BE2C (cell line): ENCODE measurements around the gene PEMT.

Experiments
- DNase-seq: peaks from one replicate; pipeline ENCODE4 v3.0.0-alpha.2; 2020
- H3K27me3 ChIP-seq: fragments of 250-450 bp; sonication (Bioruptor Pico); 2 replicates; pipeline ENCODE4 v1.5.1; 2020; ENCODE audit warnings: mild to moderate bottlenecking
- H3K36me3 ChIP-seq: fragments of 250-450 bp; sonication (Bioruptor Pico); 2 replicates; pipeline ENCODE4 v1.5.1; 2020; ENCODE audit warnings: mild to moderate bottlenecking
- H3K4me1 ChIP-seq: fragments of 250-450 bp; sonication (Bioruptor Pico); 2 replicates; pipeline ENCODE4 v1.5.1; 2020
- H3K4me3 ChIP-seq: 2 replicates; pipeline ENCODE4 v1.5.1; 2011; ENCODE audit warnings: low read depth, low read length
- H3K9me3 ChIP-seq: fragments of 250-450 bp; sonication (Bioruptor Pico); 2 replicates; pipeline ENCODE4 v1.5.1; 2020
- CTCF ChIP-seq: IDR thresholded peaks from 2 replicates; pipeline ENCODE4 v1.5.1; 2012; ENCODE audit warnings: mild to moderate bottlenecking, low read depth, low read length

PEMT gene

DNA sequence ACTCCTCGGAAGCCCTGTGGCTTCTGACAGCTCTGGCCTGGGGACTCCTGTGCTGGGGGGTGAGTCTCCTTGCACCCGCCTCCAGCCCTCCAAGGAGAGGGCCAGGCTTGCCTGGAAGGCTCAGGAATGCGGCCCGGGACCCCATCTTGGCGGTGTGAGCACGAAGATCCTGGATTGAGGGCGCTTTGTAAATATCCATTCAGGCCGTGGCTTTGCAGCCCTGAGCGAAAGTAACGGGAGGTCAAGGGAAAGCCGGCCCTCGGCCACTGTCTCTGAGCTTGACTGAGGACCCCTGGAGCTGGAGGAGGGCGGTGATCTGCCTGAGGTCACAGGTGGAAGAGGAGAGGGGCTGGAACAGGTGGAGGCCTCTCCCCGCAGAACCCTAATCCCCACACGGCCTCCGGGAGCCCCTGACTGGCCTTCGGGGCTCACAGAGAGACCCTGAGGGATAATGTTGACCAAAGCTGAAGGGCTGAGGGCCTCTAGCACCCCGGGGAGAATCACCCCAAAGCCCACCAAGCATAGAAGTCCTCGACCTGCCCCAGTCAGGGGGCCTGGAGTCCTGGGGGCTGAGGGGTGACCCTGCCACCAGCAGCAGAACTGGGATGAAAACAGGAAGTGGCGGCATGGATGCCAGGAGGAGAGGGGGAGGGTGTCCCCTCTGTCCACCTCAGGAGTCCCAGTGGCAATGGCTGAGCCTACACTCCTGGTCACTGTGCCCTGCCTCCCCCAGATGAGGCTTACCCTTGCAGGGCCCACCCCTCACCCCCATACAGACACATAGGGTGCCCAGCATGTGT is 87.0 kb downstream of the PEMT start:
- no peaks in the 10 kb centered on the region for H3K4me1 ChIP-seq
- H3K36me3 ChIP-seq = no peaks in the 10 kb centered on the region
- no peaks in the 10 kb centered on the region for H3K27me3 ChIP-seq
- no peak for TF ChIP-seq CTCF
- no peaks in the 10 kb centered on the region for H3K9me3 ChIP-seq
- no peak for DNase-seq
- H3K4me3 ChIP-seq = no peak overlapping the region

DNA sequence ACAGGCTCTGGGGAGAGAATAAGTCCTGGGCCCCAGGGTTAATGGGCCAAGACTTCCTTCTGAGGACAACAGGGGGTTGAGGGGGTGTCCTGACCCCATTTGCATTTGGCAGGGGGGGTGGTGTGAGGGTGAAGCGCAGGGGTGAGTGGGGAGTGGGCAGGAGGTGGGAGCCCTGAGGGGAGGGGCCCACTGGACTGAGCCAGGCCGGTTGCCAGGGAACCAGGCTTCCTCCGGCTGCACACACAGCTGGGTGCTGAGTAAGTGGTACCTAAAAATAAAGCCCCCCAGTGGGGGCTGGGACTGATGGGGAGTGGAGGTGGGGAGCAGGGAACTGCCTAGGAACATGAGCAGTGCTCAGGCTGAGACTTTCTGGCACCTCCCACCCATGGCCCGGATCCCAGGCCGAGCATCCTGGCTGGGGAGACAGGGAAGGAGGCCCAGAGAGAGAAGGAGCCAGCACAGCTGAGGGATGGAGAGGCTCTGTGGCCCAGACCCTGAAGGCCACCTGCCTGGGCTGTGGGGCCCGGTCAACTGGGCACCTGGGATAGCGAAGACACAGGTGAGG is 87.9 kb downstream of the PEMT start:
- DNase-seq = no peak
- no peak overlapping the region for H3K4me3 ChIP-seq
- H3K4me1 ChIP-seq = no peaks in the 10 kb centered on the region
- H3K36me3 ChIP-seq = no peaks in the 10 kb centered on the region
- H3K9me3 ChIP-seq = no peaks in the 10 kb centered on the region
- H3K27me3 ChIP-seq = no peaks in the 10 kb centered on the region
- no peak for TF ChIP-seq CTCF

DNA sequence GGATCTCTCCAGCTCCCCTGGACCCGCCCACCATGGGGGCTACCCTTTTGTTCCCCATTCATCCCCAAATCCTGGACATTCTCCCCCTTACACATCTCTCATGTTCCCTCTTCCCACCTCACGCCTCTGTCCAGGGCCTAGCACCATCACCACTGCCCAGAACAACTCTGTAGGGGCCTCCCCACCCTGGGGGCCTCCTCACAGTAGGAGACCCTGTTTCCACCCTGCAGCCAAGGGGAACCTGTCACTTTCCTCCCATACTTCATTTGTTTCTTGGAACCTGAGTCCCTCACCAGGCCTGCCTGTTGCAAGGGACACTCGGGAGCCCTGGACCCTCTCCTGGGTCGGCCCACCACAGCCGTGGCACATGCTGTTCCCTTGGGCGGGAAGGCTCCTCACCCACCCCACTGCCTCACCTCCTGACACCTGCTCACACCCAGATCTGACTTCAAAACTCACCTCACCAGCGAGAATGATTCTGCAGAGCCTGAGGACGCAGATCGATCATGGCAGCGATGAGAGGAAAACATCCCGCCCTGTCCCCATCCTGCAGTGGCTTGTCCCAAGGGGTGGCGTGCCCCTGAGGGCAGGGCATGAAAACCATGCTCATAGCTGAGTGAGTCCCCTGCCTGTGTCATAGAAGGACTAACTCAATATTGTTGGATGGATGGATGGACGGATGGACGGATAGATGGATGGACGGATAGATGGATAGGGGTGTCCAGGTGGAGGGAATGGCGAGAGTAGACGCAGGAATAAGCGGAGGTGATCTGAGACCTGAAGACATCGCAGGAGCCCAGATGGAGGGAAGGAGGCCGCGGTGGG is 88.6 kb downstream of the PEMT start:
- H3K36me3 ChIP-seq = no peaks in the 10 kb centered on the region

DNA sequence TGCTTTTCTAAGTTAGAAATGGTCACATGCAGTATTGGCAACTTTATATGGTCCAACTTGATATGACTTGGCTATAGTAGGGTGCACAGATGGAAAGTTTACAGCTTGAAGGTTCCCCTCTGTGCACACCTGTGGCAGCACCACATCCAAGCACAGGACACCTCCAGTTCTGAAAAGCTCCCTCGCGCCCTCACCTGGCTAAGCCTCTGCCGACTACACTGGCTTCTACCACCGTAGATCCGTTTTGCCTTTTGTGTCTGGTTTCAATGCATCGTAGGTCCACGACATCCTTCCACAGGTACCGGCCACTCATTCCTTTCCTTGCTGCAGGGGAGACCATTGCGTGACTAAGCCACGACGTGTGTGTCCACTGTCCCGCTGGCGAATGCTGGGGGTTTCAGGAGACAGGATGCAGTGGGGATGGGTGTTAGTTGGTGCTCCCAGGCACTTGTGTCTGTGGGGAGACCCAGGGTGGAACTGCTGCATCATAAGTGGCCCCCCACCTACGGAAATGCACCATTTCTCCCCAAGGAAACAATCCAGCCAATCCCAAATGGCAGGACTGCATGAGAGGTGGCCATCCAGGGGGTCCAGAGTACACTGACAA is 90.4 kb downstream of the PEMT start:
- Histone ChIP-seq H3K27me3 (peaks cover under 1% of the 10 kb centered on the region; the same call in 1 of the 2 replicates), H3K4me3 (no peak overlapping the region), H3K4me1 (no peaks in the 10 kb centered on the region), H3K36me3 (no peaks in the 10 kb centered on the region), H3K9me3 (no peaks in the 10 kb centered on the region)
- TF ChIP-seq CTCF = no peak
- no peak for DNase-seq

More for the DNA sequence above, 88.6 kb downstream of the PEMT start:
- Histone ChIP-seq H3K4me1 (no peaks in the 10 kb centered on the region), H3K4me3 (no peak overlapping the region), H3K27me3 (no peaks in the 10 kb centered on the region), H3K9me3 (no peaks in the 10 kb centered on the region)
- DNase-seq = no peak
- TF ChIP-seq CTCF = no peak

DNA sequence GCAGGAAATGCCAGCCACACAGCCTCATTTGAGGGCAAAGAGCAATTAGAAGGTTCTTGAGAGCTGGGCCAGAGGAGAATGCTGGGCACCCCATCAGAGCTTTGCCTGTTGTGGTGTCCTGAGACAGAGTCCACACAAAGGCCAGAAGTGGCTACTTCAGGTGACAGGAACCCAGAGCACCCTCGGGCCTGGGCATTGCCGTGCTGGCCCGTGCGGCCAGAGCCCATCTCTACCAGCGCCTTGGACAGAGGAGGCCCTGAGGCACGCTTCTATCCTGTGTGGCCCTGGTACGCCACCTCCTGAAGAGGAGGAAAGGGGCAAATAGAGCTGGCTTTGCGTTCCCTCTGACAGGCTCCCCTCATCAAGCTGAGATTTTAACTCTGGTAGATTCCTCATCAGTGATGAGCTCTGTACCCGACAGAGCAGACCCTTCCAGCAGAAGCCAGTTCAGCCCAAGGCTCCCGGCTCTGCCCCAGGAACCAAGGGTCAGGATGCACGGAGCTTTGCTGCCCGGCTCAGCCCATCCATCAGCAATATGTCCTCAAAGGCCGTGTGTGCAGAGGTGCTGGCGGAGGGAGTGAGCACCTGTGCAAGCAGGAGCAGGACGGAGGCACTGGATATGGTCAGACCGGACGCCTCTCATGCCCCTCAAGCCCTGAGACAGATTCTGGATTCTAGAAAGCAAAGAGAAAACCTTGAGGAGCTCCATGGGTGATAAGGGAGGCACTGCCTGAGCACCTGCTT is 91.9 kb downstream of the PEMT start:
- DNase-seq = no peak
- TF ChIP-seq CTCF = no peak
- Histone ChIP-seq H3K36me3 (no peaks in the 10 kb centered on the region), H3K4me1 (no peaks in the 10 kb centered on the region), H3K9me3 (no peaks in the 10 kb centered on the region), H3K4me3 (no peak overlapping the region), H3K27me3 (peaks cover 10% of the 10 kb centered on the region)
